T-helper 9 cell (primary cell): ENCODE measurements around the gene NKAIN4.
A peak's percentile ranks its signal among the peaks of the same experiment; 100 is the strongest.
"Not testable (repeated sequence)": the region's sequence is repeated elsewhere in the genome, so short reads cannot be mapped to it uniquely, and the experiment has no call there.

ENCODE experiments used
- DNase-seq: peaks from one replicate; pipeline ENCODE4 v3.0.0-alpha.2; 2020

NKAIN4 gene

DNA sequence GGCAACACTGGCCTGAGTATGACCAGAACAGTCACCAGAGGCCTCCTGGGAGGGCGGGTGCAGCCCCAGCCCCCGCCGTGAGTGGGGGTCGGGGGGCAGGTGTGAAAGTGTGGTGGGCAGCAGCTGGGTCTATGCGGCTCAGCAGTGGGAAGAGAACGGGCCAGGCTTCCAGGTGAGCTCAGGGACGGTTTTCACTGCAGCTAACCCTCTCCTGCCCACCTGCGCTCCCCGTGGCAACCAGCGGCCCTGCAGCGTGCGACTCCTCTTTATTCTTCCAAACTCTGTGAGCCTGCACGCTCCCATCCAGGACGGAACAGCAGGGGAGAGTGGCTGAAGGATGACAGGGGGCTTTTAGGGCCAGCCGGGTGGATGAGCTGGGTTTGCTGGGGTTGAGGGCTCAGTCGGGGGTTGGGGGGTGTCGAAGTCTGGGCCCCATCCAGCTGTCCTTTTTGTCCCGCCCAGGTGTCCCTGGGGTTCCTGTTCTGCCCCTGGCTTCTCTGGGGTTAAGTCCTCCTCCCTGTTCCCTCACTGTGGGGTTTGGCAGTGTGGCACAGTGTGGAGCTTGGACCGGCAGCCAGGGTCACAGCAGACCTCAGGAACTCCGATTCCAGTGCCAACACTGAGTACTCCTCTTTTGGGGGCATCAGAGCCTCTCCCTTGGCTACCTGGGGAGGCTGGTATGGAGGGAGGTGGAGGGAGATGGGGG, 19.4 kb downstream of the NKAIN4 start:
- no peak for DNase-seq

DNA sequence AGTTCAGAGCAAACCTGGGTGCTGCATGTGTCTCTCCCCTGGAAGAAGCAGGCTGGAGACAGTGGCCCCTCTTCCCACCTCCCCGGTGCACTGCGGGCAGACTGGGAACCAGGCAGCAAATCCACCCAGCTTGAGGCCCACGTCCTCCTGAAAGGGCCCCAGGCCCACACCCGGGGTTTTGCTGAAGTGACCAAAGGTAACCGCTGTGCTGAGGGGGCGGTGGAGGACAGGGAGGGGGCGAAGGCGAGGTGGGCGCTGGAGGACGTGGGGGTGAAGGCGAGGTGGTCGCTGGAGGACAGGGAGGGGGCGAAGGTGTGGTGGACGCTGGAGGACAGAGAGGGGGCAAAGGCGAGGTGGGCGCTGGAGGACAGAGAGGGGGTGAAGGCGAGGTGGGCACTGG, 20.3 kb downstream of the NKAIN4 start:
- no peak for DNase-seq

DNA sequence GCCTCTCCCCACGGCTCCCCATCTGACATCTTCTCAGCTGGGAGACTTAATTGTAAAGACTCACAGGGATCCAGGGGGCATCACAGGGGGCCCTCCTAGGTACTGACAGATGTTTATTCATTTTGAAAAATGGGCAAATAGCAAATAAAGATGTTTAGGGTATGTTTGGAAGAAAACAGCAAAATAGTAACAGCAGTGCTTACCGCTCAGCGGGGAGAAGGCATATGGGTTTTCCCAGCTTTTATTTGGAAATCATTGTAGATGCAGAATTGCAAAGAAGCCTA, 21.3 kb downstream of the NKAIN4 start:
- no peak for DNase-seq

DNA sequence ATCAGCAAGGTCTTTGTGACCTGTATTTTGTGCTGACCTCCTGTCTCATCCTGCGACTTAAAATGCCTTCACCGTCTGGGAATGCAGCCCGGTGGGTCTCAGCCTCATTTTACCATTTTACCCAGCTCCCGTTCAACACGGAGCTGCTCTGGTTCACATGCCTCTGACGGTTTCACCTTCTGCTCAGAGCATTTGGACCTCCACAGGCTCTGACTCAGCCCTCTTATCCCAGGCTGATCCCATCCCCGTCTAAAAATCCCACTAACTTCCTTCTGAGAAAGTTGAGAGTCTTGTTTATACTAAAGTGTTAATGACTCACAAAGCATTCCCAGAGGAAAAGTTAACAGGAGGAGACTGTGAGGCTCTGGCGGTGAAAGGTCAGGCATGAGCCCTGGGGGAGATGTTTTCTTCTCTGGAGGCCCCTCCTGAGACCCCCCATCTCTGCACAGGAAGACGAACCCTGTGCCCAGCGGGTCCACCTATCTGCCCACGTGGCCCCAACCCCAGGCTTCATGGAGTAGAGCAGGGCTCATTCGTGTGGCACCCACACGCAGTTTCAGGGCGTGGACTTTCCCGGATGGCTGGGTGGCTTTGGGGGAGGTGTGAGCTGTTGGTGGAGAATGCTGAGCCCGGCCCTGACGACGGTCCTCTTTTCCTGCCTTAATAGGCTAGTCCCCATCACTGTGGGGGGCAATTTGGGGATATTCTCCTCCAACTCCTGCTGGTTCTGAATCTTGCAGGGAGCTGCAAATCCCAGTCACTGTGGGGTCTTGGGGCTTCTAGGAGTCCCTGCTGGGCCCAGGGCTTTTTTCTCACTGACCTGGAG, 21.8 kb downstream of the NKAIN4 start:
- DNase-seq: no peak

DNA sequence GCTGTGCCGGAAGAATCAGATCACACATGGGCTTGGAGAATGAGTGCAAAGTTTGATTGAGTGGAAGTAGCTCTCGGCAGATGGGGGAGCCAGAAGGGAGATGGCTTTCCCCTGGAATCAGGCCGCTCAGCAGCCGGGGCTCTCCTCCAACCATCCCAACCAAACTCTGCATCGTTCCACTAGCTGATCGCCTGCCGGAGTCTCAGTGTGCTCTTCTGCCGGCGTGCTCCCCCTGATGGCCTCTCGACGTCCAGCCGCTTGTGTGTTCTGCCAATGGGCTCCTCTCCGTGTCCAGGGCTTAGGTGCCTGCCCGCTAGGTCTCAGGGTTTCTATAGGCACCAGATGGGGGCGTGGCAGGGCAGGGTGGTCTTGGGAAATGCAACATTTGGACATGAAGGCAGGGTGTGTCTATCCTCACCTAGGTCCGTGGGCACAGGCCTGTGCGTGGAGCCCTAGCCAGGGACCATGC, 23.4 kb downstream of the NKAIN4 start:
- no peak for DNase-seq

DNA sequence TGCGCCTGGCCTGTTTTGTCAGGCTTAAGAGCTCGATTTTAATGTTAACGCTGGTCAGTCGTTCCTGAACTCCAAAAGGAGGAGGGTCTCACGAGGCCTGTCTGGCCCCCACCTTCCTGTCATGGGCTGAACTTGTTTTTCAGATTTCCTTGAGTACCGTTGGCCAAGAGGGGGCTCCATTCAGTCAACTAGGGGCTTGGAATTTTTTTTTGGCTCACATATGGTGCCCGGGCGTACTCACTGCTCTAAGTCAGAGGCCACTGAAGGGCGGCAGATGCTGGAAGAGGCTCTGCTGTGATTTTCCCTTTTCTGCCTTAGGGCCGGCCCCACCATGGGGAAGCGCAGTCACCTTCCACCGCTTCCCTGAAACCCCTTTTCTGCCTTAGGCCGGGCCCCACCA, 25.5 kb downstream of the NKAIN4 start:
- DNase-seq: no peak

DNA sequence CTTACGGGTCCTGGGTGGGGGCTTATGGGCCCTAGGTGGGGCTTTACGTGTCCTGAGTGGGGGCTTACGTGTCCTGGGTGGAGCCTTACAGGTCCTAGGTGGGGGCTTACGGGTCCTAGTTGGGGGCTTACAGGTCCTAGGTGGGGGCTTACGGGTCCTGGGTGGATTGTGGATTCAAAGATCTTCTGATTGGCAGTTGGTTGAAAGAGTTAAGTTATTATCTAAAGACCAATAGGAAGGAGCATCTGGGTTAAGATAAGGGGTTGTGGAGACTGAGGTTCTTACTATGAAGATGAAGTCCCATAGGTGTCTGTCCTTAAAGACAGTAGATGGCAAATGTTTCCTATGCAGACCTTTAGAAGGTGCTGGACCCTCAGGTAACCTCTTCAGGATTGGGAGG, 27.0 kb downstream of the NKAIN4 start:
- DNase-seq: no peak

DNA sequence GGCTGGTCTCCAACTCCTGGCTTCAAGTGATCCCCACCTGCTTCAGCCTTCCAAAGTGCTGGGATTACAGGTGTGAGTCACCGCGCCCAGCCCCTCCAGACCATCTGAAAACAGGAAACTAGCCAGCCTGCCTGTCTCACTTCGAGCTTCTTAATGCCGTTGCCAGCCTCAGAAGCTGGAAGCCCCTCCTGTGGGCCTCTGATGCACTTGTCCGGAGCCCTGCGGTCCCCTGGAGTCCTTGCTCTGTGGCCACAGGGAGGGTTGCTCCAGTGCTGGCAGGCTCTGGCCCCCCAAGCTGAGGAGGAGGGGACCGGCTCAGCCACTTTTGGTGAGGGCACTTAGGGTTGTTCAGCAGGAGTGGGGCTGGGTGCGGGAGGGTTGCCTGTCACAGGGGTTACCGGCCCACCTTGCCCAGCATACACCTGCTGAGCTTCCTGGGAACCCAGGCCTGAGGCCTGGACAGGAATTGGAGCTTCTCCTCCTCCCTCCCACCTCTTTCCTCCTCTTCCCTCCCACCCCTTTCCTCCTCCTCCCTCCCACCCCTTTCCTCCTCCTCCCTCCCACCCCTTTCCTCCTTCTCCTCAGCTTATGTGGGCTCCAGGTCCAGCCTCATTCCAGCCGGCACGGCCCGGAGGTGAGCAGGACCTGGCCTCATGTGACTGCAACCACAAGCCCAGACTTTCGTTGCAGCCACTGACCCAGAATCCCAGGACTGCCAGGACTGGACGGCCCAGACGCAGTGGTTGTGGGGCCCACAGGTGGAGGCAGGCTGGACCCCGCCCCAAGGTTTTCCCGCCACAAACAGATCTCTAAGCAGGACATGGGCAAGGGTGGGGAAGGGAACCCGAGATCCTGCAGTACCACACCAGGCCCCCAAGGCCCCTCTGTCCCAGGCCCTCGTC, 28.0 kb downstream of the NKAIN4 start:
- no peak for DNase-seq

DNA sequence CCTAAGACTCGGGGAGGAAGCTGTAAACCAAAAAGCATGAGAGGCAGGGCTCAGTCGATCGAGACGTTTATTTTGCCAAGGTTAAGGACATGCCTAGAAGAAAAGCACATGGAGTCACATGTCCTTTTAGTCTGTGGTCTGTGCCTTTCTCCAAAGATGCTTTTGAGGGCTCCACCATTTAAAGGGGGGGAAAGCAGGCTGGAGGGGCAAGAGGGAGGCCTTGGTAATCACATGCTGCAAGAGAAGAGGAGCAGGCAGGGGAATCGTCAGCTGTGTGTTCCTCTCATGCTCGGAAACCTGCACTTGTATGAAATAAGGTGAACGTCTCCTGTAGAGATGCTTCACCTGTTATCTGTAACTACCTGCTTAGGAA, 29.2 kb downstream of the NKAIN4 start:
- no peak for DNase-seq

DNA sequence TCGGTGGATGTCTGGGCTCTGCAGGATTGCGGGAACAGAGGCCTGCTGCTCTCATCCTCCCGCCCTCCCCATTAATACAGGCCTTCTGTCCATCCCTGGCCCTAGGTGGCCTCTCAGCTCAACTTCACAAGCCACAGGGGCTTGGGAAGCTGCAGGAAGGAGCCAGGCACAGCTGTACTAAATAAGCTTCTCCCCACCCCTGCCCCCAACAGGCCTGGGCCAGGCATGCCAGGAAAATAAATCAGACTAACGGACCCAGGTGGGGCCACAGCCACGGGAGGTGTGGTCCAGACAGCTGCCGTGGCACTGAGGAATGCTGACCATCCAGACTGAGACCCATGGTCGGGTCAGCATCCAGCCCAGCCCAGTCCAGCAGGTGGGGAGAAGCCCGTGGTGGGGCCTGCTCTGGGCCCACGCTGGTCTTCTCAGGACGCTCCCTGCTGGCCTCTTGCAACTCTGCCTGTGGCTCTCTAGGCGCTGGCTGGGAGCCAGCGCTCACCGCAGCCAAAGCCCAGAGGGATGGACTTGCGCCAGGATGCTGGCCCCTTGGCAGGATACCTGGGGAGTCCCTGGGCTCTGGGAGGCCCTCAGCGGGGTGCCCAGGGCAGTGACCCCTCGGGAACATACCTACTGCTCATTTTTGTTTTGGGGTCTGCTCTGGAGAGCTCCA, 29.7 kb downstream of the NKAIN4 start:
- no peak for DNase-seq

DNA sequence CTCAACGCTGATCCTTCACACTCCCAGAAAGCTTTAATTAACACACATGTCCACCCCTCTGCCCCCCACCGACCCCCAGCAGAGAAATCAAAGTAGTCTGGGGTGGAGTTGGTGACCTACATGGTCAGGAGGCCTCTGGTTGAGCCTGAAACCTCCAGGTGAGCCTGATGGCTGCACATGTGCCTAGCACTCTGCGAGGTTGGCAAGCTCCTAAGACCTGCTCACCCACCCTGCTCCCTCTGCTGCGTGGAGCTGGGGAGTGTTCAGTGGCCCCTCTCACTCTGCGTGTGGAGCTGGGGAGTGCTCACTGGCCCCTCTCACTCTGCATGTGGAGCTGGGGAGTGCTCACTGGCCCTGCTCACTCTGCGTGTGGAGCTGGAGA, 30.4 kb downstream of the NKAIN4 start:
- DNase-seq: no peak

DNA sequence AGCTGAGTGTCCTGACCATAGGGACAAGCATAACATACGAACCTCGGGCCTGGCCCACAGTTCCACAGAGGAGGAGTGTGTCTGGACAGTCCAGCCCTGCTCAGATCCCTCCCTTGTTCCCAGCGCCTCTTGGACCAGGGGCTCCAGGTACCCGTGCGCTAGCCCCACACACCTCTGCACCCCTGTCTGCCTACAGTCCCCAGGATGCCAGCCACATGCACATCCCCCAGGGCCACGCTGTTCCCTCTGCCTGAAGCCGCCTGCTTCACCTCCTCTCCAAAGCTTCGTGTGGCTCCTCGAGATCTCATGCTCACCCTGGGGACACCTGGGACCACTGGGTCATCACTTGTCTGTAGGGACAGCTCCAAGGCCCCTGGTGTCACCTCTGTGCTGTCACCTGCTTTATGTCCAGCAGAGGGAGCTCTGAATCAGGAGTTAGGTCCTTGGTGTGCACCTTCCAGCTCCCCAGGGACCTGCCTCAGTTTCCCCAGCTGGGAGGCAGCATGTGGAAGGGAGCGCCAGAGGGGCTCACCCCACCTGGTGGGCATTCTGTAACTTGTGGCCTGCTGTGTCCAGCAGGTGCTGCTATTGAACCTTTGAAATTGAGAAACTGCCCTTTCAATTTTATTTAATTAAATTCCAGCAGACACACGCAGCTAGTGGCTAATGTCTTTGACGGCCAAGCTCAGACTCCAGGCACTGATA, 31.0 kb downstream of the NKAIN4 start:
- peak; percentile 31 for DNase-seq

DNA sequence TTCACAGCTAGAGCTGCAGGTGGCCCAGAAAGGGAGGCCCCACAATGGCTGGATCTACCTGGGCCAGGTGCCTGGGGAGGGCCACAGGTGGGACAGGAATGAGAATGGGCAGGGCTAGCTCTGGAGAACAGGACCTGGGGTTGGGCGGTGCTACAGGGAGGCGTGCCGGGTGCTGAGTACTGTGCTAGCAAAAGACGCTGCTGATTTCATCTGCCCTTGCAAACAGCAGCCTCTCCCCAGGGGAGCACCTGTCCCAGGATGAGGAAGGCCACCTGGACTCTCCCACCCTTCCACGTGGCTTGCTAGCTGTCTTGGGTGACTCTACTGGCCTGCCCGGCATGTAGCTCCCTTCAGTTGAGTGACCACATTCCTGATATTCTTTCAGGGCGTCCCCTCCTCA, 31.7 kb downstream of the NKAIN4 start:
- no peak for DNase-seq

DNA sequence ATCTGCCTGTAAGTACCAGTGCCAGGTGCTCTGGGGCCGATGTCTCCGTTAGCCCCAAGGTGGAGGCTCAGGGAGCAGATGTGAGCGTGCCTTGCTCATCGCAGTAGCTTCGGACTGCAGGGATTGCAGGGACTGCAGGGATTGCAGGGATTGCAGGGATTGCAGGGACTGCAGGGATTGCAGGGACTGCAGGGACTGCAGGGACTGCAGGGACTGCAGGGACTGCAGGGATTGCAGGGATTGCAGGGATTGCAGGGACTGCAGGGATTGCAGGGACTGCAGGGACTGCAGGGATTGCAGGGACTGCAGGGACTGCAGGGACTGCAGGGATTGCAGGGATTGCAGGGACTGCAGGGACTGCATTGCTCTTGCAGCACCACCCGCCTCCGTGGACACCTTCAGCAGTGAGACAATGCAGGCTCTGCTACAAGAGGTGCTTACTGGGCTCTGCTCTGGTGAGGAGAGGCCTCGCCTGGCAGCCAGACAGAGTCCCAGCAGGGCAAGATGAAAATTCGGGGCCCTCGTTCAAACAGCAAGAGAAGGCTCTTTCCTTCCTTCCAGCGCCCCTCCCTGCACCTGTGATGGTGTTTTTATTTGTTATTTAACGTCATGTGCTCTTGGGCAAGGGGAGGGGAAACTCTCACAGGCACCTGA, 32.7 kb downstream of the NKAIN4 start:
- not testable (repeated sequence) for DNase-seq

DNA sequence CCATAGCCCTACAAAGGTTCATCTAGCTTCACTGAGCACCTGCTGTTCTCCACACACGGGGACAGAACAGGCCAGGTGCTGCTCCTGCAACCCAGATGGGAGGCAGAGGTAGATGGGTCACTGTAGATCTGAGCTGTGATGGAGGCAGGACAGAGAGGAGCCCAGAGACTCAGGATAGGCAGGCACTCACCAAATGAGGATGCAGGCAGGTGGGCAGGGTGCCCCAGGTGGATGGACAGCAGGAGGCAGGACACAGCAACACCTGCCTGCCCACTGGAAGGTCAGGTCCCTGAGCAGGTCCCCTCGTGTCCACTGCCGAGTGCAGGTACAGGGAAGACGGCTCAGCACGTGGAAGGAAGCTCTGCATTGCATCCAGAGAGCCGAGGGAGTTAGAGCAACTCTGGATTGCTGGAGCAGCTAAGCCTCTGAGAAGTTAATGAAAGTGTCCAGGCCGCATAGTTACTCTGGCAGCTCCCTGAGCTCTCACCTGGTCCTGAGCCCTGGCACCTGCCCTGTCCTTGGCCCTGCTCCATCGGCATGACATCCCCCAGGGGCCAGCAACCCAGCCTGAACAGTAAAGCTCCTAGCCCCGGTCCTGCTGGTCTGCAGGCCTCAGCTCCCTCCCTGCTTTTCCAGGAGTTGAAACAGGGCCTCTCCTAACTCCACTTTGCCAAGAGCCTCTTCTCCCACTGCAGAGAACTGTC, 33.4 kb downstream of the NKAIN4 start:
- no peak for DNase-seq

DNA sequence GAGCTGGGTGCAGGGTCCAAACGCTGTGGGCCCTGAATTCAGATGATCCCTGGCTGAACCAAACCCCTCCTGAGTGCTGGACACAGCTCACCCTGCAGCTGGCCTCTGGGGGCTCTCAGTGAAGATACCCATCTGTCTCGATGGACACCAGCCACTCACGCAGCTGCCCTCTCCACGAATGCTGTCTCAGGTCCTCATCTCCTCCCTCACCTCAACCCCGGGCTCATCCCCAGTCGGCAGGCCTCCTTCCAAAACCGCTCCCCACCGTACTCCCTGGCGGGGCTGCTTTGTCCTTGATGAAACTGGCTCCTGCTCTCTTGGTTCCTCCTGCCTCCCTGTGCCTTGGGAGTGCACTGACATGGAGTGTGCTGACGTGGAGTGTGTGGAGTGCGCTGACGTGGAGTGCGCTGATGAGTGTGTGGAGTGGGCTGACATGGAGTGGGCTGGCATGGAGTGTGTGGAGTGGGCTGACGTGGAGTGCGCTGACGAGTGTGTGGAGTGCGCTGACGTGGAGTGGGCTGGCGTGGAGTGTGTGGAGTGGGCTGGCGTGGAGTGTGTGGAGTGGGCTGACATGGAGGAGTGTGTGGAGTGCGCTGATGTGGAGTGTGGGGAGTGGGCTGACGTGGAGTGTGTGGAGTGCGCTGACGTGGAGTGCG, 34.3 kb downstream of the NKAIN4 start:
- no peak for DNase-seq

DNA sequence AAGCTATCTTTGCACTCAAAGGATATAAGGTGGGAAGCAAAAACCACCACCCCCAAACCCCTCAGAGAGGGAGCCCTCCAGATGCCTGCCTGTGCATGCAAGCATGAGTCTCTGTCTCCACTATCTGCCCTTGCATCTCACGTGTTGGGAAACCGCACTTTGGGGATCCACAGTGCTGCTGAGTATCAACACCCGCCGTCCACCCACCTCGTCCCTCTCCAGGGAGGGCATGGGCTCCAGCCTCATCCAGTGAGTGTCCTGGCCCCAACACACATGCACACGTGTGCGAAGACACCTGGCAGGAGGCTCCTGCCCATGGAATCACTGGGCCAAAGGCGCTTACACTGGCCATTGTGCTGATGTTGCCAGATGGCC, 34.8 kb downstream of the NKAIN4 start:
- DNase-seq: no peak

DNA sequence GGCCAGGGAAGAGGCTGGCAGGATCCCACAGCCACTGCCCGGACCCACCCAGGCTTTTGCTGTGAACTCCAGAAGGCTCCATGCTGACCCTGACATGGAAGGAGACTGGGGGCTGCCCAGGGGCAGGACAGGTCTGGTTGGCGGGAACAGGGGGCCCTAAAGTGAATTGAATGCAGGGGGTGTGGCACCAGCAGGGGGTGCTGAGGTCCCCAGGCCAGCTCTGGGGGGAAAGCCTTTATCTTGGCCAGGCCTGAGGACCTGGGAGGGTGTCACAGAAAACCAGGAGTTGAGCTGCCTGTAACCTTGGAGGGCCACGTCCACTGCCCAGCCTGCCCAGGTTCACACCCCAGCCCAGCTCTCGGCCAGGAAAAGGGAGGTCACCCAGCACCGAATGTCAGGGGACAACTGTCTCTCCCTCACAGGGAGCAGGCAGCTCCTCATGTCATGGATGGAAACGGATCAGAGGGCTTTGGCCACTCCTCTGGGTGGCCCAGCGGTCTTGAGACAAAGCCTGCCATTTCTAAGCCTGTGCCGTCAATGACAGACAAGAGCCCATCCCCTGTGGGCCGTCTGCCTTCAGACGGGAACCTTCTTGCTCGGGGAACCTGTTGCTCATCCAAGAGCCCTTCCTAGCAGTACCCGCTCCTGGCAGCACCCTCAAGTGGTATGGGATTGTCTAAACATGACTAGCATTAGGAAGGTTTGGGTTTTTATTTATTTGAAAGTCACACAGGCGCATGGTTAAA, 35.4 kb downstream of the NKAIN4 start:
- DNase-seq: no peak

DNA sequence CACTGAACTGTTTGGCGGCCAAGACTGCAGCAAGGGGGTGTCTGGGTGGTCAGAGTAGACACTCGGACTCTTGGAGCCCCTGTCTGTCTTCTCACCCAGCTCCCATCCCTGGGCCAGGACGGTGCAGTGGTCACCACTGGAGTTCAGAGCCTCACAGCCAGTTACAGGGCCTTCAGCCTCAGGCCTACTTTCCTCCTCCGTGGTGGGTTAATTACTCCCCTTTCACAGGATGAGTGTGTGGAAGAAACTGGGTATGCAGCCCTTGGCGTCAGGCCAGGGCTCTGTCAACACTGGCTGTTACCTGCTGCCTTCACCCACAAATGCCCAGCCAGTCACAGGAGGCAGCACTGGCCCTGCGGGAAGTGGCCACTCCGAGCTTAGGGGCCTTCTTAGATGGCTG, 36.6 kb downstream of the NKAIN4 start:
- DNase-seq: no peak
